Progenitor cell of endocrine pancreas (in vitro differentiated cells): ENCODE data around the gene FAM117A. TPM values are rescaled to one million over a fixed set of nuclear protein-coding genes. Genes with fewer than 3 reads are reported as not detected.

ENCODE experiments used
- DNase-seq: peaks from one replicate; pipeline ENCODE4 v3.0.0; 2021; ENCODE audit warnings: low spot score; ENCODE audit not compliant: unreplicated experiment
- H3K27ac Mint-ChIP-seq: 2 replicates; pipeline ENCODE4 v1.8.0; 2021; ENCODE audit warnings: mild to moderate bottlenecking, moderate library complexity, mixed read lengths
- H3K27me3 Mint-ChIP-seq: 2 replicates; pipeline ENCODE4 v1.8.0; 2021; ENCODE audit warnings: mixed read lengths
- H3K36me3 Mint-ChIP-seq: 2 replicates; pipeline ENCODE4 v1.8.0; 2022; ENCODE audit warnings: mixed read lengths; ENCODE audit not compliant: insufficient read depth
- H3K4me1 Mint-ChIP-seq: 2 replicates; pipeline ENCODE4 v1.8.0; 2021; ENCODE audit warnings: low read depth, mixed read lengths
- H3K4me3 Mint-ChIP-seq: 2 replicates; pipeline ENCODE4 v1.8.0; 2021; ENCODE audit warnings: low read depth, mild to moderate bottlenecking, moderate library complexity, mixed read lengths
- H3K9me3 Mint-ChIP-seq: 2 replicates; pipeline ENCODE4 v1.8.0; 2021; ENCODE audit warnings: low read depth, mixed read lengths
- CTCF ChIP-seq: fragments of 200-600 bp; sonication (generic); IDR thresholded peaks from one replicate; pipeline ENCODE4 v1.5.0; 2021; ENCODE audit warnings: antibody characterized with exemption, mild to moderate bottlenecking; ENCODE audit not compliant: unreplicated experiment
- total RNA-seq: library from RNA; stranded (reverse); gene quantifications from 2 replicates; pipeline ENCODE4 v1.2.1, GENCODE V29; 2021

FAM117A gene
- total RNA-seq, 1 donor from 2014 or later, result 20.2 TPM

GRCh38 chr17:49745175-49746139 lies 18.5 kb downstream of the FAM117A start:
- peak overlapping the region; percentile 18 for H3K27ac Mint-ChIP-seq

GRCh38 chr17:49742166-49742638 lies 21.7 kb downstream of the FAM117A start:
- H3K4me1 Mint-ChIP-seq, result peaks cover 1% of the 10 kb centered on the region
- no peaks in the 10 kb centered on the region for H3K36me3 Mint-ChIP-seq
- no peak for TF ChIP-seq CTCF
- H3K27ac Mint-ChIP-seq, result no peak overlapping the region
- no peaks in the 10 kb centered on the region for H3K27me3 Mint-ChIP-seq
- no peak for DNase-seq
- no peak overlapping the region for H3K4me3 Mint-ChIP-seq
- H3K9me3 Mint-ChIP-seq, result no peaks in the 10 kb centered on the region

More at GRCh38 chr17:49745175-49746139, 18.5 kb downstream of the FAM117A start:
- TF ChIP-seq CTCF, result no peak
- H3K9me3 Mint-ChIP-seq, result no peaks in the 10 kb centered on the region
- peaks cover 1% of the 10 kb centered on the region for H3K4me1 Mint-ChIP-seq
- H3K36me3 Mint-ChIP-seq, result no peaks in the 10 kb centered on the region
- H3K4me3 Mint-ChIP-seq, result no peak overlapping the region
- no peak for DNase-seq
- H3K27me3 Mint-ChIP-seq, result no peaks in the 10 kb centered on the region

GRCh38 chr17:49741692-49742076 lies 22.2 kb downstream of the FAM117A start:
- Mint-ChIP-seq H3K27me3 (no peaks in the 10 kb centered on the region), H3K27ac (no peak overlapping the region), H3K9me3 (no peaks in the 10 kb centered on the region), H3K4me1 (peaks cover 1% of the 10 kb centered on the region), H3K36me3 (no peaks in the 10 kb centered on the region), H3K4me3 (no peak overlapping the region)
- DNase-seq, result no peak
- no peak for TF ChIP-seq CTCF

GRCh38 chr17:49741009-49741691 lies 22.8 kb downstream of the FAM117A start:
- no peak for TF ChIP-seq CTCF
- Mint-ChIP-seq H3K27ac (peak overlapping the region; percentile 18), H3K4me1 (peaks cover 1% of the 10 kb centered on the region), H3K27me3 (no peaks in the 10 kb centered on the region), H3K4me3 (no peak overlapping the region), H3K9me3 (no peaks in the 10 kb centered on the region), H3K36me3 (no peaks in the 10 kb centered on the region)
- DNase-seq, result no peak

GRCh38 chr17:49739641-49740271 lies 24.2 kb downstream of the FAM117A start:
- no peak for TF ChIP-seq CTCF
- Mint-ChIP-seq H3K4me1 (no peaks in the 10 kb centered on the region), H3K27me3 (no peaks in the 10 kb centered on the region), H3K9me3 (no peaks in the 10 kb centered on the region), H3K36me3 (no peaks in the 10 kb centered on the region), H3K27ac (no peak overlapping the region), H3K4me3 (no peak overlapping the region)
- no peak for DNase-seq
